Natural killer cell (primary cell): Measurements from ENCODE around the gene PRSS33. TPM values are rescaled to one million over a fixed set of nuclear protein-coding genes. Genes with fewer than 3 reads are reported as not detected.

Source experiments
- ATAC-seq, 3 donors: fragments of 150-1000 bp in 2 of 3; fragments of 200-7000 bp in 1 of 3; cut with Tn5 transposase; 1 replicate in 1 of 3; 2 replicates in 2 of 3; pipeline ENCODE4 v1.10.0; 2021; ENCODE audit warnings: mild to moderate bottlenecking in 2 of 3, moderate library complexity in 2 of 3
- DNase-seq, 2 donors: peaks; one replicate each; pipeline versions ENCODE4 v3.0.0 to v3.0.0-alpha.2; 2013 to 2021; ENCODE audit warnings: mixed read lengths in 1 of 2
- H3K27ac ChIP-seq: one replicate; pipeline ENCODE4 v1.5.1; 2013; ENCODE audit warnings: mild to moderate bottlenecking, low read length
- H3K27me3 ChIP-seq: one replicate; pipeline ENCODE4 v1.6.1; 2013; ENCODE audit warnings: low read length; ENCODE audit not compliant: control insufficient read depth, insufficient read depth
- H3K36me3 ChIP-seq: one replicate; pipeline ENCODE4 v1.6.1; 2013; ENCODE audit warnings: low read length; ENCODE audit not compliant: control insufficient read depth, insufficient read depth
- H3K4me1 ChIP-seq: one replicate; pipeline ENCODE4 v1.6.1; 2013; ENCODE audit warnings: low read length; ENCODE audit not compliant: control insufficient read depth, insufficient read depth
- H3K4me3 ChIP-seq: one replicate; pipeline ENCODE4 v1.5.1; 2013; ENCODE audit warnings: low read length
- H3K9me3 ChIP-seq: one replicate; pipeline ENCODE4 v1.6.1; 2013; ENCODE audit warnings: low read length; ENCODE audit not compliant: control insufficient read depth, insufficient read depth
- H3K27ac Mint-ChIP-seq, 2 donors: one replicate each; pipeline ENCODE4 v1.8.0; 2022; ENCODE audit warnings: mild to moderate bottlenecking in 2 of 2, mixed read lengths in 2 of 2, moderate library complexity in 1 of 2
- H3K27me3 Mint-ChIP-seq, 2 donors: one replicate each; pipeline ENCODE4 v1.8.0; 2022; ENCODE audit warnings: low read depth in 2 of 2, mixed read lengths in 2 of 2
- H3K36me3 Mint-ChIP-seq: one replicate; pipeline ENCODE4 v1.8.0; 2022; ENCODE audit warnings: mixed read lengths
- H3K4me1 Mint-ChIP-seq, 2 donors: one replicate each; pipeline ENCODE4 v1.8.0; 2022; ENCODE audit warnings: mixed read lengths in 2 of 2
- H3K4me3 Mint-ChIP-seq: one replicate; pipeline ENCODE4 v1.8.0; 2022; ENCODE audit warnings: mild to moderate bottlenecking, moderate library complexity, mixed read lengths
- H3K9me3 Mint-ChIP-seq, 2 donors: one replicate each; pipeline ENCODE4 v1.8.0; 2022; ENCODE audit warnings: mixed read lengths in 2 of 2
- CTCF ChIP-seq: fragments of 200-600 bp; IDR thresholded peaks from one replicate; pipeline ENCODE4 v1.8.0; 2022; ENCODE audit warnings: antibody characterized with exemption
- WGBS: methylation state at CpG from one replicate; pipeline ENCODE4 v1.1.7; 2013; ENCODE audit warnings: missing lambda C conversion rate; ENCODE audit not compliant: insufficient coverage; 5-methylcytosine and 5-hydroxymethylcytosine counted together
- intact Hi-C: fragments of 100-400 bp; cut with micrococcal nuclease; formaldehyde crosslinking; loops from one replicate; pipeline ENCODE4 v1.14.2; 2022
- total RNA-seq, 4 donors: library from RNA; stranded (reverse); fragments of 120-200 nt in 1 of 4; gene quantifications; one replicate each; pipeline versions ENCODE4 v1.2.3 to v1.2.4, GENCODE V29; 2013 to 2022

PRSS33 gene
- total RNA-seq, 3 donors from 2014 or later (not counting 1 experiment from before 2014, with no cell fraction given), result 0.20 to 0.63 (median 0.54) TPM

DNA sequence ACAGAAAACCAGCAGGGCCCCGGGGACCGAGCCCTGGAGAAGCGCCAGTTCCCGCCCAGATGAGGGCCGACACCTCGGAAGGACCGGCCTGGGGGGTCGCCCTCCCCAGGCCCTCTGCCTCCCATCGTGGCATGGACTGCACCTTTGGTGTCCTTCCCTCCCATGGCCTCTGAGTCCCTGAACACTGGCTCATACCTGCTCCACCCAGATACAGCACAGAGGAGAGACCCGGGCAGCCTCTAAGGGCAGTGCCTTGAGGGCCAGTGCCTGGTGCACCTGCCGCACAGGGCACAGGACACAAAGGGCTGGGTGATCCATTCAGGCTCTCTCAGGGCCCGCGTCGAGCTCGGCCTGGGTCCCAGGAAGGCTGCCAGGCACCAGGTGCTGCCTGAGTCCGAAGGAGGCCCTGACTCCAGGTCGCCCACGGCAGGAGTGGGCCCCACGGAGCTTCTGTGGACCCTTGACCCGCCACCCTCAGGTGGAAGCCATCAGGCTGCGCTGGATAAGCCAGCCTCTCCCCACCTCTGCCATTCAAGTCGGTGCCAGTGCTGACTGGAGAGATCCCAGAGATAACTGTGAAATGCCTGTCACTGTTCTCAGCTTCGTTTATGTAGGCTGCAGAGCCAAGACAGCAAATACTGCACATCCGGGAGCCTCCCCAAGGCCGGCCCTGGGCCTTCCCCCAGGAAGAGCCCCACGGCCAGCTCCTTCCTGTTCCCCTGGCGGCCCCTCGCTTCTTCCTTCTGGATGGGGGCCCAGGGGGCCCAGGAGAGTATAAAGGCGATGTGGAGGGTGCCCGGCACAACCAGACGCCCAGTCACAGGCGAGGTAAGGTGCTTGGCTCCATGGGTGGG, 42.4 kb upstream of the PRSS33 start, which contains the start of gene ZG16B:
Gene ZG16B, plus strand, starts transcription at position 803 of the 854 bp plus-strand sequence. CDS start 139 bp downstream, outside the sequence.
- intact Hi-C loops, result no loop called here
- H3K27ac ChIP-seq, result no peak within 1 kb of the TSS
- no peak within 1 kb of the TSS for H3K4me3 ChIP-seq
- Mint-ChIP-seq H3K27me3 (peaks cover 0 to 3% of the 10 kb centered on the region in 2 donors), H3K4me3 (no peak within 1 kb of the TSS), H3K9me3 (no peaks in the 10 kb centered on the region), H3K4me1 (peaks cover 7 to 10% of the 10 kb centered on the region in 2 donors), H3K27ac (no peak within 1 kb of the TSS), H3K36me3 (no peaks in the 10 kb centered on the region)
- no peak for ATAC-seq
- no peaks in the 10 kb centered on the region for H3K36me3 ChIP-seq
- H3K27me3 ChIP-seq, result no peaks in the 10 kb centered on the region
- TF ChIP-seq CTCF, result no peak
- 59% methylated on average over 32 of the region's 32 CpGs for WGBS
- peaks cover 10% of the 10 kb centered on the region for H3K4me1 ChIP-seq
- no peak for DNase-seq
- H3K9me3 ChIP-seq, result no peaks in the 10 kb centered on the region

GRCh38 chr16:2828876-2829430, 41.6 kb upstream of the PRSS33 start:
- intact Hi-C loops, result no loop called here
- ATAC-seq (no peak), DNase-seq (no peak)
- no peaks in the 10 kb centered on the region for H3K36me3 Mint-ChIP-seq
- Histone ChIP-seq H3K27me3 (no peaks in the 10 kb centered on the region), H3K4me1 (peaks cover 10% of the 10 kb centered on the region), H3K4me3 (no peak overlapping the region), H3K9me3 (no peaks in the 10 kb centered on the region), H3K36me3 (no peaks in the 10 kb centered on the region), H3K27ac (no peak overlapping the region)
- no peak overlapping the region for H3K27ac Mint-ChIP-seq
- peaks cover 0 to 3% of the 10 kb centered on the region in 2 donors for H3K27me3 Mint-ChIP-seq
- WGBS, result 96% methylated on average over 17 of the region's 17 CpGs
- no peaks in the 10 kb centered on the region for H3K9me3 Mint-ChIP-seq
- TF ChIP-seq CTCF, result no peak
- H3K4me1 Mint-ChIP-seq, result peaks cover 7 to 10% of the 10 kb centered on the region in 2 donors
- H3K4me3 Mint-ChIP-seq, result no peak overlapping the region

- H3K27ac Mint-ChIP-seq, result no peak overlapping the region
Observed at GRCh38 chr16:2828521-2828840, 41.1 kb upstream of the PRSS33 start.

More at GRCh38 chr16:2828521-2828840, 41.1 kb upstream of the PRSS33 start:
- 76% methylated on average over 8 of the region's 8 CpGs for WGBS
- Histone ChIP-seq H3K4me3 (no peak overlapping the region), H3K4me1 (peaks cover 10% of the 10 kb centered on the region), H3K27me3 (no peaks in the 10 kb centered on the region), H3K36me3 (no peaks in the 10 kb centered on the region), H3K27ac (no peak overlapping the region), H3K9me3 (no peaks in the 10 kb centered on the region)
- Mint-ChIP-seq H3K36me3 (no peaks in the 10 kb centered on the region), H3K4me3 (no peak overlapping the region), H3K4me1 (peaks cover 7 to 10% of the 10 kb centered on the region in 2 donors), H3K9me3 (no peaks in the 10 kb centered on the region), H3K27me3 (peaks cover 0 to 3% of the 10 kb centered on the region in 2 donors)
- no peak for TF ChIP-seq CTCF
- DNase-seq (no peak), ATAC-seq (no peak)
- intact Hi-C loops, result no loop called here
